ENCODE measurements around the gene CRIP3.

CRIP3 gene

GRCh38 chr6:43286980-43287716 is 21.5 kb downstream of the CRIP3 start:
- DNase-seq = peak; percentile 14

- no peak for DNase-seq
Observed at GRCh38 chr6:43286456-43286979, 22.1 kb downstream of the CRIP3 start.

DNA sequence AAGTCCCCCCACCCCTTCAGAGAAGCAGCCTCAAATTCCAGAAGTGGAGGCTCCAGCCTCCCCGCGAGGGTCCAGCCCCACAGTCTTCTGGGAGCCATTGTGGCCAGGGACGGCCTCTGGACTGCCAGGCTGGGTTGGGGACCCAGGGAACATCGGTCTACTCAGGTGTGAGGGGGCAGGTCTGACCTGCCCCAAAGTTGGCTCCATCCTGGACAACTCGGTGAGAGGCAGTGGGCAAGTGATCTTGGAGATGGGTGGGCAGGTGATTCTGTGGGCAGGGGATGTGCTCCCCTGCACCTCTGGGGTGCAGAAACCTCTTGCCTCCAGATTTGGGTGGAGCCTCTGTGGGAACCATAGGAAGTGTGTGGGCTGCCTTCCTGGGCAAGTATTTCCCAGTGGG is 22.8 kb downstream of the CRIP3 start:
- no peak for DNase-seq

DNA sequence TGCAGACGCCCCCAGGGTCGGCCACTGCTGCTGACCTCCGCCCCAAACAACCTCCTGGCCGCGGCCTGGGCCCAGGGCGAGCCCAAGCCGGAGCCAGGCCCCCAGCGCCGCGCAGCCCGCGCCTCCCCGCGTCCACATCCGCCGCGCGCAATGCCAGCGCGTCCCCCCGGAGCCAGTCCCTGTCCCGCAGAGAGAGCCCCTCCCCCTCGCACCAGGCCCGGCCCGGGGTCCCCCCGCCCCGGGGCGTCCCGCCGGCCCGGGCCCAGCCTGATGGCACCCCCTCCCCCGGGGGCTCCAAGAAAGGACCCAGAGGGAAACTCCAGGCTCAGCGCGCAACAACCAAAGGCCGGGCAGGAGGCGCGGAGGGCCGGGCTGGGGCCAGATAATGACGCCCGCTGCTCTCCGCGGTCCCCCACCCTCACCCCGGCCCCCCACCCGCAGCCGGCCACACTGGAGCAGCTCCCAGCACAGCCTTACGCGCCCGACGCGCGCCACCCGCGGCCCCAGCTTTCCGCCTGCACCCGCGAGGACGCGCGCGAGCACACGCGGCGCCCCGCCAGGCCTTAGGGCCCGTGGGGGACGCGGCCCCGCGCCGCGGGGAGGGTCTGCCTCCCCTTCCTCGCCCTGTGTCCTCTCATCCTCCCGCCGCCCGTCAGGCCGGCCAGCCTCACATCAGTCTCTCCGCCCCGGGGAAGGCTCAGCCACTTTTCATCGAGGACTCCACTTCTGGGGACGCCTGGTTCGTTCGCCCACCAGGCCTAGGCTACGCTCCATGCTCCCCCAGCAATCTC is 23.4 kb downstream of the CRIP3 start:
- DNase-seq = no peak

GRCh38 chr6:43283905-43284304 is 24.7 kb downstream of the CRIP3 start:
- no peak for DNase-seq

DNA sequence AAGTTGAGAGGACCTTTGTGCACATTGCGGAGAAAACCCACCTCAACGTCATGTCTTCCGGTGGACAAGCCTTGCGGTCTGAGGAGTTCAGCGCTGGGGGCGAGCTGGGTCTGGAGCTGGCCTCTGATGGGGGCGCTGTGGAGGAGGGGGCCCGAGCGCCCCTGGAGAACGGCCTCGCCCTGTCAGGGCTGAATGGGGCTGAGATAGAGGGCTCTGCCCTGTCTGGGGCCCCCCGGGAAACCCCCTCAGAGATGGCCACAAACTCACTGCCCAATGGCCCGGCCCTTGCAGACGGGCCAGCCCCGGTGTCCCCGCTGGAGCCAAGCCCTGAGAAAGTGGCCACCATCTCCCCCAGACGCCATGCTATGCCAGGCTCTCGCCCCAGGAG is 25.1 kb downstream of the CRIP3 start:
- DNase-seq = no peak

GRCh38 chr6:43282636-43283513 is 25.8 kb downstream of the CRIP3 start:
- DNase-seq = no peak

DNA sequence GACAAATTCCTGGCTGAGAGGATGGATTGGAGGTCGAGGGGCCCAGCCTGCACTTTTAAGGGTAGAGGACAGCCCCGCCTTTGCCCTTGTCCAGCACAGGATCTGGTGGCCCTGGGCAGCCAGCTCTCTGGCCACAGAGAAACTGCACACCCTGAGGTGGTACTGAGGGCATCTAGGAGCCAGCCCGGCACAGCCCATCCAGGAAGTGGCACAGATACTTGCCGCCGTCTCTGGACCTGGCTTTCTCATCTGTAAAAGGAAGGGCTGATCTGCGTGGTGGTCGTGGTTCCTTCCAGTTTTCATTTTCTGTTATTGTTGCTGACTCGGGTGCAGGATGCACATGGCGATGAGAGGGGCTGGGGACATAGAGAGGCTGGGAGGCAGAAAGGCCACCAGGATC is 26.6 kb downstream of the CRIP3 start:
- DNase-seq = no peak

DNA sequence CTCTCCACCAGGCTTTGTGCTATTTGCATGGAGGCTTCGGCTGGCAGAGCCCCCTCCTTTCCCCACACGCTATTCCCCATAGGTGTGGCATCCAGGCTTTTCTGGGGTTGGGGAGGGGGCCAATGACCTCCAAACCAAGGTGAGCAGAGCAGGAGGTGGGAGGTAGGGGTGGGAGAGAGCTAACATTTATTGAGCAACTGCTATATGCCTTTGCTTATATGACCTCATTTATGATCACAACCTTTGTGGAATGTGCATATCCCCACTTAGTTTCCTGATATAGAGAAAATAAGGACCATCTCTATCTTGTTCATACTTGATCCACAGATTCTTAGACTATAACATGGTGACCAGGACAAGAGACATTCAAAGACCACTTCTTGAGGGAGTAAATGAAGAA is 28.4 kb downstream of the CRIP3 start:
- no peak for DNase-seq

GRCh38 chr6:43278524-43279078 is 30.0 kb downstream of the CRIP3 start:
- DNase-seq = no peak

- no peak for DNase-seq
Observed at GRCh38 chr6:43277643-43278523, 30.7 kb downstream of the CRIP3 start.

DNA sequence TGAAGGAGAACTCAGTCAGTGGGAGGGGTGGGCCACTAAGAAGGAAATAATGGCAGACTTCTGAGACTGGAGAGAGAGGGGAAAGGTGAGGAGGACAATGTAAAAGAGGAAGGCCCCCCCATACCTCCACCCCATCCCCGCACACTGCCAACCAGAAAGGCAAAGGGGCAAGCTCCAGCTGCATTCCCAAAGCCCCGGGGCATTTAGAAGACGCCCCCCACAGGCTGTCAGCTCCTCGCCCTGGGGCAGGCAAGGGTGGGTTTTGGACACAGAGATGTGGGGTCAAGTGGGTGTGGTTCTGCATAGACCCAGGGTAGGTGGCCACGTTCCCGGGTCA is 31.4 kb downstream of the CRIP3 start:
- no peak for DNase-seq

GRCh38 chr6:43276577-43277305 is 31.9 kb downstream of the CRIP3 start:
- no peak for DNase-seq

DNA sequence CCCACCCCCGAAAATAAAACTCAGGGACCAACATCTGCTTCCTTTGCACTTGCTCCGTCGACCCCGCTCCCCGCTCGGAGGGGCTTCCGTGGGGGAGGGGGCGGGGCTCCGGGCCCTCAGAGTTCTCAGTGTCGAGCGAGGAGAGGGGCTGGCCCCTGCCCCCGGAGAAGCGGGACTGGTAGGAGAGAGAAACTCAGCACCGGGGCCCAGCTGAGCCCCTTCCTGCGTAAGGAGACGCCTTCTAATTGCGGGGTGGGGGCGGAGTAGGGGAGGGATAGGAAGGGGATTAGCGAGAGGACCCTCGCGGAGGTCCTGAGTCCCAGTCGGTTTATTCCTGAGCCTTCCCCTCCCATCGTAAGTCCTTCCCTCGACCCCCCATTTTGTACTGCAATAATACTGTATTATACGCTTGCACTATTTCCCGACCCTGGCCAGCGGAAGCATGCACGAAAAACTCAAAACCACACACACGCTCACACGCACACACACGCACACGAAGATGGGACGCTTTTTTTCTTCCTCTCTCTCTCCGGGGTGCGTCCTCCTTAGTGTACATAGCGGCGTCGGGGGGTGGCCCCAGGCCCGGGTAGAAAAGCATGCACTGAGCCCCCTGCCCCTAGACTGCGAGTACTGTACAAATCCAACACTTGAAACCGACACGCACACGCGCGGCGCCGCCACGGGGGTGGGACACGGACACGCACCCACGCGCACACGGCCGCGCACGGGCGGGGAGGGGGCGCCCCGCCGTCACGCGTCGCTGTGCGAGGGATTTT is 32.6 kb downstream of the CRIP3 start:
- no peak for DNase-seq

DNA sequence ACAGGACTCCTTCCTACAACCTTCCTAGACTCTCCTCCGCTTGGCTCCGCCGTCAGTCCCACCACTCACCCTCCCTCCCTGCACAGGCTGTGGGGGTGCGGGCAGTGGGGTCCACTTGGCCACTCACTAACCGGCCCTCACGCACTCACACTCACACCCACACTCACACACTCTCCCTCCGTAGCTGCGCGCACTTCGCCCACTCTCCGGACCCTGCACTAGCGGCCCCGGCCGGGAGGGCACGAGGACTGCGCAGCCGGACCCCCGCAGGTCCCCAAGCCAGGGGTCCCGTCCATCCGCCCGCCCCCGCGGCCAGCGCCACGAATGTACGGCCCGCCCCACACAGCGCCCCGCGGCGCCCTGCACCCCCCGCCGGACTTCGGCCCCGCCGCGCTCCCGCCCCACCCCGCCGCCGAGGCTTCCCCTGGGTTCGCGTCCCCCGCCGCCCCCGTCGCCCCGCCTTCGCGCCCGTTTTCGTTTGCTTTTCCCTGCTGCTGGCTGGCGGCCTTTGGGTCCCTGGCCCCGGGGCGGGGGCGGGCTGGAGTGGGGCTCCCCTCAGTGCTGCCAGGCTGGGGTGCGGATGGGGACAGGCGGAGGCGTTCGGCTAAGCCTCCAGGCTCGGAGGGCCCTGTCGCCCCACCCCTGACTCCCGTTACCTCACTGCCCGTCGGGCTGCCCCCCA is 33.6 kb downstream of the CRIP3 start:
- DNase-seq = no peak

DNA sequence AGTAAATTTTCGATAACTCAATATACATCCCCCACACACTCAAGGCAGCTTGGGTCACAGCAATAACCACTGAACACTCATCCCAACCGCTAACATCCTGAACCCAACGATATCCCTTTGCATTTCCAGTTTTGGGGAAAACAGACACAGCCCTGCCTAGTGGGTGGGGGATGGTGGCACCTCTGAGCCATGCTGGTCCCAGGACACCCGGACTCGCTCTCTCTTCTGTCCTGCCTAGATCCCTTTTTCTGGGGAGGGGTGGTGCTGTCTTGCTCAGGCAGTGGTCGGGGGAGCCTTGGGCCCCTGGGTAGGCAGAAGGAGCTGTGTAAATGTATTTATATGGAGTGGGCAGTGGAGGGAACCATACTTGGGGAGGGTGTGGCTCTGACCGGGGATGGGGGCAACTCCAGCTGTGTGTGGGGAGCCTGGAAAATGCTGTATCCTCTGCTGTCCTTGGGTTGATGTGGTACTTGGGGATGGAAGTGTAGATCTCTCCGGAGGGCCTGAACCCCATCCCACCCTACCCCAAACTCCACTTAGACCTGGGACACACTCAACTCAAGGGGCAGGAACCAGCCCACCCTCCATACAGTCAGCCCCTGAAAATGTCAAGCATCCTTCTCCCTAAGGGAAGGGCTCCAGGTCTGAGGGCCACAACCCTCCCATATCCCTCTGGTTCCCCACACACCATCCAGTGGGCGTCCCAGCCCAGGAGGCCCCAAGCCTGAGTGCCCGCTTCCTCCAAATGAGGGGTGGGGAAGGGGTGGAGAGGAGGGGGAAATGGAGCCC is 34.3 kb downstream of the CRIP3 start:
- no peak for DNase-seq

DNA sequence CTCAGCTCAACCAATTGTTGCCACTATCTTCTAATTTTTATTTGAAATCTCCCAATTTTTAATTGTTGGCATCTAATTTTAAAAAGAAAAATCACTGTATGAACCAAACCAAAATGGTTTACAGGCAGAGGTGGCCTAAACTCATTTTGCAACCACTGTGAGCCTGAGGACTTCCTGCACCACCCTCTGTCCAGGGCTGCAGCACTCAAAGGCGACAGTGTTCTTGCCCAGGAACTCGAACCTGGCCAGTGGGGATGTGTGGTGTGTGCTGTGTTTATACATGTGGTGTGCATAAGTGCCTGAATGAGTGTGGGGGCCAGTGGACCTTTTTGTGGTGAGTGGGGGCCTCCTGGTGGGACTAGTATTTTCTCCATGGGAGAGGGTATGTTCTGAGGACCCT is 34.9 kb downstream of the CRIP3 start:
- DNase-seq = no peak

- no peak for DNase-seq
Observed at GRCh38 chr6:43271944-43272343, 36.7 kb downstream of the CRIP3 start.
